Limb (tissue), 2 donors: ENCODE data around the gene LRRC8E.
"Not testable (repeated sequence)": the region's sequence is repeated elsewhere in the genome, so short reads cannot be mapped to it uniquely, and the experiment has no call there.

ENCODE experiments used
- DNase-seq, 2 donors: peaks; one replicate each; pipeline ENCODE4 v3.0.0-alpha.2; 2016; ENCODE audit errors: extremely low spot score in 2 of 2

Gene LRRC8E

DNA sequence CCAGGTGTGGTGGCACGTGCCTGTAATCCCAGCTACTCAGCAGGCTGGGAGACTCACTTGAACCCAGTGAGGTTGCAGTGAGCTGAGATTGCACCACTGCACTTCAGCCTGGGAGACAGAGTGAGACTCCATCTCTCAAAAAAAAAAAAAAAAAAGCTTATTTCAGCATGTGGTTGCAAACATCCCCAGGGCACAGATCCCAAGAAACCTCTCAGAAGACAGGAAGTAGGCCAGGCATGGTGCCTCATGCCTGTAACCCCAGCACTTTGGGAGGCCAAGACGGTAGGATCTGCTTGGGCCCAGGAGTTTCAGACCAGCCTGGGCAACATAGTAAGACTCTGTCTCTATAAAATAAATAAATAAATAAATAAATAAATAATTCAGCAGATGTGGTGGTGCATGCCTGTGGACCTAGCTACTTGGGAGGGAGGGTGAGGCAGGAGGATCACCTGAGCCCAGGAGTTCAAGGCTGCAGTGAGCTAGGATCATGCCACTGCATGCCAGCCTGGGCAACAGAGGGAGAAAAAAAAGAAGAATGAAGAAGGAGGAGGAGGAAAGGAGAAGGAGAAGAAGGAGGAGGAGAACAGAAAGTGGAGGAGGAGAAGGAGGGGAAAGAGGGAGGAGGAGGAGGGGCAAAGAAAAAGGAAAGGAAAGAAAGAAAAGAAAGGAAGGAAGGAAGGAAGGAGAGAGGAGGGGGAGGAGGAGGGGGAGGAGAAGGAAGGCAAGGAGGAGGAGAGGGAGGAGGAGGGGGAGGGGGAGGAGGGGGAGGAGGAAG is 4.3 kb upstream of the LRRC8E start:
- no peak for DNase-seq

GRCh38 chr19:7885818-7886217 is 2.5 kb upstream of the LRRC8E start:
- DNase-seq, result no peak

GRCh38 chr19:7887408-7888144 is 734 bp upstream of the LRRC8E start:
- DNase-seq, result no peak

DNA sequence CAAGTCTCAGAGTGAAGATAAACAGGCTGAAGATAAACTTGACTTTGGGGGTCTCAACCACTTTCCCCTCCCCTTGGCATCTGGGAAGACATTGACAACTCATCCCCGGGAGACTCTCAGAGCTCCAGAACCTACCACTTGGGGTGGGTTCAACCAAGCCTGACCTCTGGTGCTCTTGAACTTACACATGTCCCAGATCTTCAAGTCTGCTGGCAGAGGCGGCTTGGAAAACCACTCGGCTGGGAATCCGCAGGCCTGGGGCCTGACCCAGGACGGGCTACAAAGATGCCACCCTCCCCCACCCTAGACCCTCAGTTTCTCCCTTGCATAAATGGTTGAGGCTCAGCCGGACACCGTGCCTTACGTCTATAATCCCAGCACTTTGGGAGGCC is 512 bp downstream of the LRRC8E start:
- DNase-seq, result no peak

DNA sequence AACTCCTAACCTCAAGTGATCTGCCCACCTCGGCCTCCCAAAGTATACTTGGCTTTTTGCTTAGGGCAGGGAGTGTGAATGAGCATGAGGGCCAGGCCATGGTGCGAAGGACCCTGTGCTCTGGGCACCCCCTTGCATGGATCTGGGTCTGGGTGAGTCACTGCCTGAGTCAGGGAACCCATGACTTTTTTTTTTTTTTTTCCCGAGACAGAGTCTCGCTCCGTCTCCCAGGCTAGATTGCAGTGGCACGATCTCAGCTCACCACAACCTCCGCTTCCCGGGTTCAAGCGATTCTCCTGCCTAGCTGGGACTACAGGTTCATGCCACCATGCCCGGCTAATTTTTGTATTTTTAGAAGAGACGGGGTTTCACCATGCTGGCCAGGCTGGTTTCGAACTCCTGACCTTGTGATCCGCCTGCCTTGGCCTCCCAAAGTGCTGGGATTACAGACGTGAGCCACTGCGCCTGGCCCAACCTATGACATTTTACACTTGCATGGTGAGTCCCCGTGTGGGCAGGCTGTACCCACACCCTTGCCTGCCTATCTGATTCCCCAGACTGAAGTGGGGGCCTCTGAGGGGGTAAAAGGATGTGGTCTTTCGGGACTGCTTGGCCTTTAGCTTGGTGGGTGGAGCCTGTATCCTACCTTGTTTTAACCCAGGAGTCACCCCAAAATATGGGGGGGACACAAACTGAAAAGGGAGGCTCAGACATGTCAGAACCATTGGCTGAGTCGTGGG is 5.2 kb downstream of the LRRC8E start:
- not testable (repeated sequence) for DNase-seq

- no peak for DNase-seq
Observed at GRCh38 chr19:7894612-7895309, 6.5 kb downstream of the LRRC8E start.

DNA sequence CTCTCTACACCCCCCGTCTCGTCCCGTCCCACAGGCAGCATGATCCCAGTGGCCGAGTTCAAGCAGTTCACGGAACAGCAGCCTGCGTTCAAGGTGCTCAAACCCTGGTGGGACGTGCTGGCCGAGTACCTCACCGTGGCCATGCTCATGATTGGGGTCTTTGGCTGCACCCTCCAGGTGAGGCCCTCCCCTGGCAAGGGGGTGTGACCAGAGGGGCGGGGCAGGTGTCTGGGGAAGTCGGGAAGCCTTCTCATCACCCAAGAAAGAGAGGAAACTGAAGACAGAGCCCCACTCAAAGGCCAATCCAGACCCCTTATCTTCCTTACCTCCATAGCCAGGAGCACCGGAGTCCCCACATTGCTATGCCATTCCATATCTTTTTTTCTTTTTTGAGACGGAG is 7.3 kb downstream of the LRRC8E start:
- DNase-seq, result no peak

DNA sequence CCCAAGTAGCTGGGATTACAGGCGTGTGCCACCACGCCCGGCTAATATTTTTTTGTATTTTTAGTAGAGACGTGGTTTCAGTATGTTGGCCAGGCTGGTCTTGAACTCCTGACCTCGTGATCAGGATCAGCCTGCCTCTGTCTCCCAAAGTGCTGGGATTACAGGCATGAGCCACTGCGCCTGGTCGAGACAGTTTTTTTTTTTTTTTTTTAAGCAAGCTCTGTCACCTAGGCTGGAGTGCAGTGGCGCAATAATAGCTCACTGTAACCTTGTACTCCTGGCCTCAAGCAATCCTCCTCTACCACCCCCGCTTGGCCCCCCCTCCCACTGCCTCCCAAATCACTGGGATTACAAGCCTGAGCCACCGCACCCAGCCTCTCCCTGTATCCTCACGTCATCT is 9.0 kb downstream of the LRRC8E start:
- DNase-seq, result no peak

DNA sequence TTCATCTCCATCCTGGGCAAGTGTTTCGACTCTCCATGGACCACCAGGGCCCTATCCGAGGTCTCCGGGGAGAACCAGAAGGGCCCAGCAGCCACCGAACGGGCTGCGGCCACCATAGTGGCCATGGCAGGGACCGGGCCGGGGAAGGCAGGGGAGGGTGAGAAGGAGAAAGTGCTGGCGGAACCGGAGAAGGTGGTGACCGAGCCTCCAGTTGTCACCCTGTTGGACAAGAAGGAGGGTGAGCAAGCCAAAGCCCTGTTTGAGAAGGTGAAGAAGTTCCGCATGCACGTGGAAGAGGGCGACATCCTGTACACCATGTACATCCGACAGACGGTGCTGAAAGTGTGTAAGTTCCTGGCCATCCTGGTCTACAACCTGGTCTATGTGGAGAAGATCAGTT is 10.7 kb downstream of the LRRC8E start:
- no peak for DNase-seq

- DNase-seq, result no peak
Observed at GRCh38 chr19:7899751-7900378, 11.6 kb downstream of the LRRC8E start.

- DNase-seq, result no peak
Observed at GRCh38 chr19:7900401-7900870, 12.1 kb downstream of the LRRC8E start.

DNA sequence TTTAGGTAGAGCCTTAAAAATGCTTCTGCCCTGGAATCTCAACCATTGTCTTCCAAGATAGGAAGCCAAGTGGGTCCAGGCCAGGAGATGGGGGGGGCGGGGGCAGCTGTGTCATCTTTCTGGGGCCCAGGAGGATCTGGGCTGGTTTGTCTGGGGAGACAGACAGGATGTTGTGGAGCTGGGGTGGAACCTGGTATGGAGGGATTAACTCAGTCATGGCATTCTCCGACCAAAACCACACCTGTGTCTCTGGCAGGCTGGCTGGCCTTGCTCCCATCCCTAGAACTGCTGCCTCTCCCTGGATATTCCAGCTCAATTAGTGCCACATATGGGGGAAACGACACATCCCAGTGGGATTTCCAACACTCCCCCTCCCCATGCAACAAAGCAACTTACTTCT is 12.6 kb downstream of the LRRC8E start:
- DNase-seq, result no peak

GRCh38 chr19:7901337-7901736 is 13.0 kb downstream of the LRRC8E start:
- DNase-seq, result no peak

GRCh38 chr19:7902796-7903243 is 14.5 kb downstream of the LRRC8E start:
- DNase-seq, result no peak

- peak; percentile 99 to 100 for DNase-seq
Observed at GRCh38 chr19:7903244-7904073, 15.1 kb downstream of the LRRC8E start, which contains the start of gene MAP2K7. Gene MAP2K7, plus strand, starts transcription at chr19:7903877. Its CDS starts 68 bp downstream, at chr19:7903945.

GRCh38 chr19:7904074-7905020 is 16.0 kb downstream of the LRRC8E start:
- DNase-seq, result no peak

GRCh38 chr19:7905268-7905667 is 17.0 kb downstream of the LRRC8E start:
- no peak for DNase-seq

DNA sequence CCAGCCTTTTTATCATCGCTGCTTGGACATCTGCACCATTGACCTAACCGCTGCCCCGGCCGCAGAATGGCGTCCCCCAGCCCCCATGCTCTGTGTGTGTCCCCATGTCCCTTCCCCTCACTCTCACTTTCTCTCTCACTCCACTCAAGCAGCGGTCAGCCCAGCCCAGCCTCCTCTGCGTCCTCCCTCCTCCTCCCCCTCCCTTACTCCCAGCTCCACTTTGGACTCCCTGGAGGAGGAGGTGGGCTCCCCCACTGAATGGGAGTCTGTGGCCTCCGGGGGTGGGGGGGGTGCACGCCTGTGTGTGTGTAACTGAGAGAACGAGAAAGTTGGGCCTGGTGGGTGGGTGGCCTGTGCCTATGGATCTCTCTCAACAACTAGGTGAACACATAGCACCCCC is 17.5 kb downstream of the LRRC8E start:
- DNase-seq, result peak in 1 of 2 donors; percentile 32

DNA sequence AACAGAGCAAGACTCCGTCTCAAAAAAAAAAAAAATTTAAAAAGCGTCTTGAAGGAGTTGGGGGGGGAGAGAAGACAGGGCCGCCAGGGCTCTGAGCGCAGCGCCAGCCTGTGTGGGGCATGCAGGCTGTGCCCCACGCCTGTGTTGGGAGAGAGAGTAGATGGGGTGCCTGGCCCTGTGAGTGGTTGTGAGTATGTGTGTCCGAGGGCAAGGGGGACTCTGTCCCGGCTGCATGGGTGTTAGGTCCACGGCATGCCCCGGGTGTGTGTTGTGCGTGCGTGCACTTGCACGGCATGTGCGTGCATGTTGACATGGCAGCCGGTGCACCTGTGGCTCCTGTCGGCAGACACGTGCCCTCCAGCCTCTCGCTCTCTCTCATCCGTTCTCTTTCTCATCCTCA is 18.8 kb downstream of the LRRC8E start:
- DNase-seq, result no peak
